ENCODE measurements around the gene VANGL1.

The VANGL1 gene

DNA sequence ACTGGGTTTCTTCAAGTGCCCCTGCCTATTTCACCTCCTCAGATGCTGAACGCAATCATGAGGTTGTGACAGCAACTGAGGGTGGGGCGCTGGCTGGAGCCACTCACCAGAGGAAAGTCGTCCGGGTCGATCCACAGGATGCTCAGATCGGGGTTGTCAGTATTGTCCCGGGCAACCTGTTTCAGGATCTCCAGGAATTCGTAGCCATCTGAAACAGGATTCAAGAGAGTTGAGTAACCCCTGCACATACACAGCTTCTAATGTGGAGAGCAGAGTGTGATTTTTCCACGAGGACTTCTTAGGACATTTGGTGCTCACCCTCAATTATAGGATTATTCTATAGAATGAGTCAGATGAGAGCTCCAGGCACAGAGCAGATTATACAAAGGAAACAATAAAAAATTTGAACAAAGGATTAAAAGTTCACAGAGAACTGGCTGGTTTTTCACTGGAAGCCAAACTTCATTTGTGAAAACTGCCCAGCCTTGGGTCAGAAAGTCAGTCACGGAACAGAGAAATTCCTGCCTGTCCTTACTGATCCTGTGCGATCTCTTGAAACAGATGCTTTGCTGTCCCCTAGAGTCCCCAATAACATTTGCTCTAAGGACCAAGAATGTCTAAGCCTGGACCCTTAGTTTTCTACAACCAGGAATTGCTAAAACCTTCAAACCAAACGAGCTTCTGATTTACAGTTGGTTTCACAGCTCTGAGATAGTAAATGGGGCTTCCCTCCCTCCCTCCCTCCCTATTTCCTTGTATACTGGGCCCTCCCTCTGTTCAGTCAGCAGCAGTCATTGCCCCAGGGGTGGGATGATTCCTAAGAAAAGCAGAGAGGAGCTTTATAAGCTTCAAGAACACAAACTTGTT lies 63.5 kb downstream of the VANGL1 start:
- DNase-seq (ENCODE audit: low spot score), result no peak

GRCh38 chr1:115705963-115706362 lies 64.2 kb downstream of the VANGL1 start:
- DNase-seq (ENCODE audit: low spot score), result no peak

DNA sequence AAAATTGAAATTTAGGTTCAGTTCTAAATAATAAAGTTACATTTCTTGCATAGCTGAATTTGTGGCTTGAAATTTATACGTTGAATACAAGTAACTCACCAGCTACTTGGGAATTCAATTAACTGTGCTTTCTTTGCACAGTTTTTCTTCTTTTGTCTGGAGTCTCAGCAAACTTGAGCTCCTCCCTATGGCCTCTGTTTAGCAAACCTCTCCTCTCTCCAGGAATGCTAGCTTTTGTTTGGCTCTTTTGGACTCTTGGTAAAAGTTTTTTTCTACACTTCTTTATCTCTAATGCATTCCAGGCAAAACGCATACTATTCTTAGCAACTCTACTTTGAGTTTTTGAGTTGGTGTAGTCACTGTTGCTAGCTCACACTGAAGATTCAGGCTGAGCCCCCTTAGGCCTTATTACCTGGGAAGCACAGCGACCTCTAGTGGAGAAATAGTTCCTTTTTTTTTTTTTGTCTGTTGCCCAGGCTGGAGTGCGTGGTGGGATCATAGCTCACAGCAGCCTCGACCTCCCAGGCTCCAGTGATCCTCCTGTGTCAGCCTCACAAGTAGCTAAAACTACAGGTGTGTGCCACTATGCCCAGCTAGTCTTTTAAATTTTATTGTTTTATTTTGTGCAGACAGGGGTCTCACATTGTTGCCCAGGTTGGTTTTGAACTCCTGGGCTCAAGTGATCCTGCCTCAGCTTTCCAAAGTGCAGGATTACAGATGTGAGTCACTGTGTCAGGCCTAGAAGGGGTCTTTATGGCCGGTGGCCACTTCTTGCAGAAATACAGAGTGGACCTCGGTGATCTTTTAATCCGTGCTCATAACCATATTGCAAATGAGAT lies 65.0 kb downstream of the VANGL1 start:
- DNase-seq (ENCODE audit: low spot score), result peak; percentile 20

GRCh38 chr1:115710859-115711624 lies 69.3 kb downstream of the VANGL1 start:
- no peak for DNase-seq (ENCODE audit: low spot score)

- DNase-seq (ENCODE audit: low spot score), result no peak
These were observed 71.3 kb downstream of the VANGL1 start for GRCh38 chr1:115712911-115713609.

- no peak for DNase-seq (ENCODE audit: low spot score)
These were observed 72.1 kb downstream of the VANGL1 start for GRCh38 chr1:115713906-115714305.

DNA sequence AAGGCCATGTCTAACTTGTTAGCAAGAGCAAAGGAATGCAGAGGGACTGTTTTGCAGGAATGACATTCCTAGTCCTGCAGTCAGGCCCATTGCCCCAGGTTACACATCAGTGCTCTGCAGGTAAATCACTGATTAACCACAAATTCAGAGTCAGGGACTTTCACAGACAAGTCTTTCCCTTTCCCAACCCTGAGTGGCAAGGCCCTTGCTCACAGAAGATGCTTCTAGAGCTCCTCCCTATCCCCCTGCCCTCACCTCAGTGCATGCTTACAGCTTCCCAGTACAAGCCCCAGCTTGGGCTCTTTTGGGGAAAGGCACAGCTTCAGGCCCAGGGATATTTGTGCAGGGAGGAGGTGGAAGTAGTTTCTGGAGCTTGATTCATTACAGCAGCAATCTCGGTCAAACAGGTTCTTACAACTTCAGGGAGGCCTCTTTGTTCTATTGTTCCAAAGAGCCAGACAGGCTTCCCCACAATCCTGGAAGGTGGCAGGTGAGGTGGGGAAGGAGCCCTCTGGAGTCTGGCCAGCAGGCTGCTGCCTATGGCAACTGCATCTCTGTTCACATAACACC lies 72.9 kb downstream of the VANGL1 start:
- no peak for DNase-seq (ENCODE audit: low spot score)

DNA sequence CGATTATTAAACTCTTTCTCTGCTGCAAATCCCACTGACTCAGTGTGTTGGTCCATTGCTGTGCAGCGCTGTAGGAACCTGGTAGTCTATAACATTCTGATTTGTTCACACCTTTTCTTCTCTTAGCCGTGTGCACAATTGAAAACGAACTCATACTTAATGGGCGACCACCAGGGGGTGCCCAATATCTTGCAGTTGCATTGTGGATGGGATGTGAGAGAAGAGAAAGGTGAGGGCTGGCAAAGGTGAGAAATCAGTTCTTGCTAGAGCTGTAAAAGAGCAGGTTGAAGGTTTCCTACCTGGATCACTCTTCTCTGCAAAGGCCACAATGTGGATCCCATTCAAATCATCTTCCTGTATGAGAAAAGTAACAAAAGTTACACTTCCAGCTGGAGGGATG lies 75.8 kb downstream of the VANGL1 start:
- peak; percentile 8 for DNase-seq (ENCODE audit: low spot score)

- no peak for DNase-seq (ENCODE audit: low spot score)
These were observed 76.4 kb downstream of the VANGL1 start for GRCh38 chr1:115718011-115718754.

DNA sequence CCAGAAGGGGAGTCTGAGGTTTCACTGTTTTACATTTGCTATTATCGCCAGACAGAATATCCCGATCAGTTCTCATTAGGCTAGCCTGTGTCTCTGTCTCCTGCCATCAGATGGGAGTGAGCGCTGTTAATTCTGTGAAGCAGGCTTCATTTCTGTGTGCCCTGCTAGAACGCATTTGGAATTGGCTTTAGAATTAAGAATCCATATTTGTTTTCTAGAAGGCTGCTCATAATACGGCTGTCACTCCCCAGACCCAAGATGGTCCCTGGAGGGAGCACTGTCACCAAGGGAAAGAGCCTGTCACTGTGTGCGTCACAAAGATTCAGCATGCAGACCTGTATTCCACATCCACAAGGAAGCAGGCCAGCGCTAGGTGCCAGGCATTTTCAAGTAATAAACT lies 77.5 kb downstream of the VANGL1 start:
- DNase-seq (ENCODE audit: low spot score), result no peak

- DNase-seq (ENCODE audit: low spot score), result no peak
These were observed 80.5 kb downstream of the VANGL1 start for GRCh38 chr1:115722221-115722620.

GRCh38 chr1:115723756-115724155 lies 82.0 kb downstream of the VANGL1 start:
- DNase-seq (ENCODE audit: low spot score), result no peak

- no peak for DNase-seq (ENCODE audit: low spot score)
These were observed 83.8 kb downstream of the VANGL1 start for GRCh38 chr1:115725600-115725999.

DNA sequence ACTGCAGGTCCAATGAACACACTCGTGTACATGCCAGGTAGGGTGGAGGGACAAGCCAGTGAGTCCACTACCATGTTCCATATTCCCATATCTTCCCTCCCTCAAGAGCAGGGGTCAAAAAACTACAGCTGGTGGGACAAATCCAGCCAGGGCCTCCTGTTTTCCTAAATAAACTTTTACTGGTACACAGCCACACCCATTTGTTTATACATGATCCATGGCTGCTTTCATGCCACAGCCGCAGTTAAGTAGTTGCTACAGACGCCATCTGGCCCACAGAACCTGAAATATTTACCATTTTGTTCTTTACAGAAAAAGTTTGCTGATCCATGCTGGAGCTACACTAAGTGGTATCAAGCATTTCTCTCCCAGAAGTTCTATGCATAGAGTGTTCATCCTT lies 84.4 kb downstream of the VANGL1 start:
- no peak for DNase-seq (ENCODE audit: low spot score)

- DNase-seq (ENCODE audit: low spot score), result no peak
These were observed 84.8 kb downstream of the VANGL1 start for GRCh38 chr1:115726570-115726969.

GRCh38 chr1:115727706-115728249 lies 86.0 kb downstream of the VANGL1 start:
- DNase-seq (ENCODE audit: low spot score), result no peak

- DNase-seq (ENCODE audit: low spot score), result no peak
These were observed 86.6 kb downstream of the VANGL1 start for GRCh38 chr1:115728341-115728740.

GRCh38 chr1:115729756-115730155 lies 88.0 kb downstream of the VANGL1 start:
- no peak for DNase-seq (ENCODE audit: low spot score)

DNA sequence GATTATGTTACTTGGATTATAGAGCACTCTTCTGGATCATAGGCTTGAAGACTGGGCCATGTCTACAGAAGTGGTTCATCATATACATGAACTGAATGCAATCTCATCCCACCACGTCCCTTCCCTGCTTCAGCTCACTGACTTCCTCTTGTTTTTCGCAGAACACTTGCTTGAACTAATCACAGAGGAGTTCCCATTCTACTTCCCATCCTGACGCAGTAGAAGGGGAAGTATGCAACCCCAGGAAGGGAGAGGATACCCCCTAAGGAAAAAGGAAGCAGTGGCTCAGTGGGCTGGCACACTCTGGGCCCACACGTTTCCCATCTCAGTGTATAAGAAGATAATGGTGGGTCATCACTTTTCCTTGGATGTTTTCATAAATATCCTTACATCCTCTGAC lies 90.5 kb downstream of the VANGL1 start:
- no peak for DNase-seq (ENCODE audit: low spot score)

GRCh38 chr1:115740811-115741210 lies 99.0 kb downstream of the VANGL1 start:
- no peak for DNase-seq (ENCODE audit: low spot score)
